GM21619 (cell line): ENCODE results near the gene RPS27A.
"Not testable (repeated sequence)": the region's sequence is repeated elsewhere in the genome, so short reads cannot be mapped to it uniquely, and the experiment has no call there.

Source experiments
- ATAC-seq: cut with Tn5 transposase; IDR thresholded peaks from one replicate; pipeline ENCODE4 v1.9.1; 2021; ENCODE audit not compliant: unreplicated experiment

The RPS27A gene

DNA sequence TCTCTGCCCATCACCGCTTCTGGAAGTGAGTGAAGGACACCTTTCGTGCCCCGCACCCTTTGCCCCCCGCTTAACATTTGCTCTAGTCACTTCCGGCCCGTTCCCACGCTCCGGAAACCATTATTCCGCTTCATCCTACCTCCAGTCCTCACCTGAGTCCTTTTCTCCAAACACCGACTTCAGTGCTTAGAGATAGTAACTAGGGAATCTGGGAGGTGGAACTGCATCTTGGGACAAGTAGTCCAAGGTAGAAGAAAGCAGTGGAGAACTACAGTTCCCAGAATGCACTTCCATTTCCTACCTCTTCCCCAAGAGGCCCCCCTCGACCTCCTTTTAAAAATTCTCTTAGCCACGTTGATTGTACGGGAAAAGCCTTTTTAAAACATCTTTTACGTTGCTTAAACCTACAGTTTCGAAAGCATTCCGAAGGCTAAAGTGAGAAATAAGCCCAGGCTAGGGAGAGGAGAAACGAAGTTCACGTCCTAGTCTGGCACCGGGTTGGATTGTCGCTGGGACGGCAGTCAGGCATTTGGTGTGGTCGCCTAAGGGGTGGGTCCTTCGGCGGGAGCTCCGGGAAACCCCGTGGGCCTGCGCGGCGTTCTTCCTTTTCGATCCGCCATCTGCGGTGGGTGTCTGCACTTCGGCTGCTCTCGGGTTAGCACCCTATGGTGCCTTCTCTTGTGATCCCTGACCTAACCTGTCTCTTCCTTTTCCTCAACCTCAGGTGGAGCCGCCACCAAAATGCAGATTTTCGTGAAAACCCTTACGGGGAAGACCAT, at the start of gene RPS27A, which contains the start of gene CLHC1:
Gene RPS27A, plus strand, starts transcription at position 605 of the 779 bp plus-strand sequence. Its CDS starts 137 bp downstream, at position 742.
Gene CLHC1, minus strand, starts transcription at position 210 of the 779 bp plus-strand sequence. CDS start 9,882 bp downstream, outside the sequence.
- peak; percentile 90 for ATAC-seq

DNA sequence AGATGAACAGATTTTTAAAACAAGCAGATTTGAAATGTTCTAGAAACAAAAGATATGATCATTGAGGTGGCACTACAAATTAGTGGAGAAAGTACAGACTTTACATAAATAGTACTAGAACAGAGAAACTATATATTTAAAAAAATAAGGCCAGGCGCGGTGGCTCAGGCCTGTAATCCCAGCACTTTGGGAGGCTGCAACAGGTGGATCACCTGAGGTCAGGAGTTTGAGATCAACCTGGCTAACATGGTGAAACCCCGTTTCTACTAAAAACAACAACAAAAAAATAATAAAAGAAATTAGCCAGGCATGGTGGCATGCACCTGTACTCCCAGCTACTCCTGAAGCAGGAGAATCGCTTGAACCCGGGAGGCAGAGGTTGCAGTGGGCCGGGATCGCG, 45.7 kb upstream of the RPS27A start:
- not testable (repeated sequence) for ATAC-seq

DNA sequence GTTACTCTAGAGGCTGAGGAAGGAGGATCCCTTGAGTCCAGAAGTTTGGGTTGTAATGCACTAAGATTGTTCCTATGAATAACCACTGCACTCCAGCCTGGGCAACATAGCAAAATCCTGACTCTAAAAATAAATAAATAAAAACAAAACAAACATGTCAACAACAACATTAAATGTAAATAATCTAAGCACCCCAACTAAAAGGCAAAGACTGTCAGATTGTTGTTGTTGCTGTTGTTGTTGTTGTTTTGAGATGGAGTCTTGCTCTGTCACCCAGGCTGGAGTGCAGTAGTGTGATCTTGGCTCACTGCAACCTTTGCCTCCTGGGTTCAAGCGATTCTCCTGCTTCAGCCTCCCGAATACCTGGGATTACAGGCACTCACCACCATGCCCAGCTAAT, 40.6 kb upstream of the RPS27A start:
- ATAC-seq, result not testable (repeated sequence)

DNA sequence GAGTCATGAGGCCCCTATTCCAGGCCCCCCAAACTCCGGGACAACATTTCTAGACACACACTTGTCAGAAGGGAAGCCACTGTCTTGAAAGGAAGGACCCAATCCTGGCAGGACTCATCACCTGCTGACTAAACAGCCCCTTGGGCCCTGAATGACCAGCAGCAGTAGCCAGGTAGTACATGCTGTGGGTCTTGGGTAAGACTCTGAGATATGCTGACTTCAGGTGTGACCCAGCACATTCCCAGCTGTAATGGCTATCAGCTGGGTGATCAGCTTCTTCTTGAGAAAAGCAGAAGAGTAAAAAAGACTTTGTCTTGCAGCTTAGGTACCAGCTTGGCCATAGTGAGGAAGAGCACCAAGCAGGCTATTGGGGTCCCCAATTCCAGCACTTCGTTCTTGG, 36.0 kb upstream of the RPS27A start:
- ATAC-seq, result no peak

DNA sequence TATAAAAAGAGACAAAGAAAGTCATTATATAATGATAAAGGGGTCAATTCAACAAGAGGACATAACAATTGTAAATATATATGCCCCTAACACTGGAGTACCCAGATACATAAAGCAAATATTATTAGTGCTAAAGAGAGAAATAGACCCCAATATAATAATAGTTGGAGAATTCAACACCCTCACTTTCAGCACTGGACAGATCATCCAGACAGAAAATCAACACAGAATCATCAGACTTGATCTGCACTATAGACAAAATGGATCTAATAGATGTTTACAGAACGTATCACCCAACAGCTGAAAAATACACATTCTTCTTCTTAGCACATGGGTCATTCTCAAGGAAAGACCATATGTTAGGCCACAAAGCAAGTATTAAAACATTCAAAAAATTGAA, 32.1 kb upstream of the RPS27A start:
- ATAC-seq, result no peak

DNA sequence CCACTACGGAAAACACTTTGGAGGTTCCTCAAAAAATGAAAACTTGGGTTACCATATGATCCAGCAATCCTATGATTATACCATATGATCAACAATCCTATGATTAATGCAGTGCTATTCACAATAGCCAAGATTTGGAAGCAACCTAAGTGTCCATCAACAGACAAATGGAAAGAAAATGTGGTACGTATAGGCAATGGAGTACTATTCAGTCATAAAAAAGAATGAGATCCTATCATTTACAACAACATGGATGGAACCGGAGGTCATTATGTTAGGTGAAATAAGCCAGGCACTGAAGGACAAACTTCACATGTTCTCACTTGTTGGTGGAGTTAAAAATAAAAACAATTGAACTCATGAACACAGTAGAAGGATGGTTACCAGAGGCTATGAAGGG, 28.0 kb upstream of the RPS27A start:
- no peak for ATAC-seq

DNA sequence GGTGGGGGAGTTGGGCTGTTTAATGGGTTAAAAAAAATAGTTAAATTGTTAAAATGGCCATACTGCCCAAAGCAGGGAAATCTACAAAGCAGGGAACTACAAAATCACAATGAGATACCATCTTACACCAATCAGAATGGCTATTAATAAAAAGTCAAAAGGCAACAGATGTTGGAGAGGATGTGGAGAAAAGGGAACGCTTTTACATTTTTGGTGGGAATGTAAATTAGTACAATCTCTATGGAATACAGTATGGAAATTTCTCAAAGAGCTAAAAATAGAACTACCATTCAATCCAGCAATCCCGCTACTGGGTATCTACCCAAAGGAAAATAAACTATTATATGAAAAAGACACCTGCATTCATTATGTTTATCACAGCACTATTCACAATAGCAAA, 27.5 kb upstream of the RPS27A start:
- ATAC-seq, result no peak

DNA sequence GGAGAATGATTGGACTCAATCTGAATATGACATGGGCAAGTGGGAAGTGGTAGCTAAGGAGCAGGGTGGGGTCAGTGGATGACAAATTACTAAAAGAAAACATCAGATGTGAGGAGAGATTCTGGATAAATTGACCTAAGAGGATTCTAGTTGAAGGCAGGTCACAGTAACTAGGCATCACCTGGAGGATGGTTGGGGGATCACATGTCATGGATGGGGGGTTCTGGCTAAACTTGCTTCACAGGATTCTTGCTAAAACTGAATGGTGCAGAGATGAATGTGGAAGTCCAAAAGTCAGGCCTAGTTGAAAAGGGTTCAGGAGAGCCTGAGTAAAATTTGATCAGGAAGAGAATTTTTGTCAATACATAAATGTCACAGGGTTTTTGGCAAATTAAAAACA, 18.7 kb upstream of the RPS27A start:
- ATAC-seq, result no peak

DNA sequence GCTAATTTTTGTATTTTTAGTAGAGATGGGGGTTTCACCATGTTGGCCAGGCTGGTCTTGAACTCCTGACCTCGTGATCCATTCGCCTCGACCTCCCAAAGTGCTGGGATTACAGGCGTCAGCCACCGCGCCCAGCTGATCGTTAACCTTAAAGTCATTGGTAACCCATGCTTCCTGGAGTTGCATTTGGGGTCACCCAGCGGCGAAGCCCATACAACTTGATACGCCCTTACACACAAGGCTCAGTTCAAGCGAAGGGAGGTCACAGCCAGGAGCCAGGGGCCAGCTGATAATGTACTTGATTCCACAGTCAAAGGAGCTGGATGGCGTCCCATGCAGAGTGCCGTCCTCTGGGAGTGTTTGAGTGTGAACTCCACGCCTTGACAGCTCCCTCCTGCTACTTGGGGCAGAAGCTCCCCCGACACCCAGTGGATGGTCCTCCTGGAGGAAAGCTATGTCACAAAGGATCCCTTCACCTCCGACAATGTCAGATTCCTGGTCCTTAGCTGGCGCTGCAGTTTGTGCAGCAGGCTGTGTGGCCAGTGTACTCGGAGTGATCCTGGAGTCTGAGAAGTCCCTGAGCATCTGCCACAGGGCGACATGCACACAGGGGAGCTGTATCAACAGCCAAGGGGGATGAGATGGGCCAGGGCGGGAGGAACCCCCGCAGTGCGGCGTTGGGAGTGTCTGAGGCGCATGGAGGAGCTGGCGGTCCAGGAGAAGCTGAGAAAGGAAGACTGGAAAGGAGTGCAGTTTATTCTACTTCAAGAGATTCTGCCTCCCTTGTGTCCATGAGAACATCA, 8.3 kb upstream of the RPS27A start:
- no peak for ATAC-seq

DNA sequence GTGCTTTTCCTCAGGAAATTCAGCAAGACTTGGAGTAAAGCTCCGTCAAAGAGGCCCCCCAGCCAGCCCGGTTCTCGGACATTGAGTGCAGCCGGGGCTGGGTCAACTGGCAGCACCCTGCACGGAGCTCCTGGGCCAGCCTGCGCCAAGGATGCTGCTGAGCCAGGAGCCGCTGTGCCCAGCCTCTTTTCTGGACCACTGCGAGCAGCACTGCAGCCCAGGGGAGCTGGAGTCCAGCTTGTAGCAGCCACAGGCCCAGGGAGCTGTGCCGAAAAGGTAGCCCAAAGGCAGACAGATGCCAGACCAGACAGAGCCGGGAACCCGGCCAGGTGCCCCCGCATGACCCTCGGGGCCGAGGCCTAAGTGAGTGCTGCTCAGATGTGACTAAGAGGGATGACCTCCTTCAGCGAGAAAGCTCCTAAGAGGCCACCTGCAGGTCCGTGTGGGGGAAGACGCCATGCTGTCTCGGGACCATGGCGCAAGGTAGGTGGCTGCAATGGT, 7.7 kb upstream of the RPS27A start:
- ATAC-seq, result no peak

DNA sequence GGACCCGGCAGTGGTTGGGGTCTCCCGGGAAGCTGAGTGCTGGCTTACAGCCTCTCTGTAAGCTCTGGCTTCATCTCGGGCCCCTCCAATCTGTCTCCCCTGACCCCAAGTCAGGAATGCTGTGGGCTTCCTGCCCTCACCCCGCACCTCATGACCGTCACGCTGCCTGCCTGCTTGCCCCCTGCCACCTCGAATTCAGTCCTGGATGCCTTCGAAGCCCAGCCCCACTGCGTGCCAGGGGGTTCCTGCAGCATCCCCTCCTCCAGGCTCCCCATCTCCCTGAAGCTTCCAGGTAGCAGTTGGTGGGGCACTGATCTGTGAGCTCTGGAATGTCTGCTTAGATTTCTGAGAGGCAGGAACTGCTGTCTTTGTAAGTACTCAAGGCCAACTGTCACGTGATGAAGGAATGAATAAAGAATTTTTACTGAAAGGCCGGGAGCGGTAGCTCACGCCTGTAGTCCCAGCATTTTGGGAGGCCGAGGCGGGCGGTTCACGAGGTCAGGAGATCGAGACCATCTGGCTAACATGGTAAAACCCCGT, 6.9 kb upstream of the RPS27A start:
- no peak for ATAC-seq

DNA sequence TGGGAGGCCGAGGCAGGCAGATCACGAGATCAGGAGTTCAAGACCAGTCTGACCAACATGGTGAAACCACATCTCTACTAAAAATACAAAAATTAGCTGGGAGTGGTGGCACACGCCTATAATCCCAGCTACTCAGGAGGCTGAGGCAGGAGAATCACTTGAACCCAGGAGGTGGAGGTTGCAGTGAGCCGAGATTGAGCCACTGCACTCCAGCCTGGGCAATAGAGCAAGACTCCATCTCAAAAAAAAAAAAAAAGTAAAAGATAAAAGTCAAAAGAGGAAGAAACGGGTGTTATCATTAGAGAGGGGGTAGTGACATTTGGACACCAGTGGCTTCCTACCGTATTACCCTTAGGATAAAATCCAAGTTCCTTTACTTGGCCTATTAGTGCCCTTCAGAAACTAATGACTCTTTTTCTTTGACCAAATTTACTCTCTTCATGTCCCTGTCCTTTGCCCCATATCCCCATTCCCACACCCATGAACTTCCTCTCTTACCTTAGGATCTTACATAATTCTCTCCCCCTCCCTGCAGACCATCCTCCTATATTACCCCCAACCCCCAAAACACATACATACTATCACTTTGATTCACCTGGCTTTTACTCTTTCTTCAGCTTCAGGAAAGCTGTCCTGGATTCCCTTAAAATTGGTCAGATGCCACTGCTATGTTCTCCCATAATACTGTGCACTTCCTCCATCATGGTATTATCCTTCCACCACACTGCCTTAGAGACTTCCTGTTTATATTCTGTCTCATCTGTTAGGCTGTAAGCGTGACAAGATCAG, 4.9 kb upstream of the RPS27A start:
- ATAC-seq, result not testable (repeated sequence)

DNA sequence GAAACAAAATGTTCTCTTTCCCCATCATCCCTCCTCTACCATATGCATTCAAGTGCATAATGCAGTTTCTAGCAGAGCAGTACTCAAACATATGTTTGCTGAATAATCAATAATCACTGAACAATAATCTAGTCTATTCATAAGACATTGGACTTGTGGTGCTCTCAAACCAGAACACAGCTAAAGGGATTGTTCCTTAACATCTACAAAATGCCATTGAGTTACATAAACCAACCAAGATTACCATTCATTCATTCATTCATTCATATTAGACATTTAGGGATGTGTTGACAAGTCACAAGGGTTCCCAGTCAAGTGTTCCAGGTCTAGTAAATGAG, 4.3 kb upstream of the RPS27A start:
- ATAC-seq, result no peak

DNA sequence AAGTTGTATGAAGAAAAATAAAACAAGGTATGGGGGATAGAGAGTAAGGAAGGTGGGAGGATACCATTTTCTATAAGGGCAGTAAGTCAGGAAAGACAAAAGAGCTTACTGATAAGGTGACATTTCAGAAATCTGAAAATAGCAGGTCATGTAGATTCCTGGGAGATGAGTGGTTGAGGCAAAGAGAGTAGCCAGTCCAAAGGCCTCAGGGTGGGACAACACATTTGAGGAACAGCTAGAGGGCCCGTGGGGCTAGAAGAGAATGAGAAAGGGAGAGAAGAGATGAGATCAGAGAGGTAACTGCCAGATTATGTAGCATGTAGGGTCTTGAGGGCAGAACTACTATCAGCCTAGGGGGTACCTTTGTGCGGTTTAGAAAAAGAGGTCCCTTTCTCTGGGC, 3.3 kb upstream of the RPS27A start:
- no peak for ATAC-seq

DNA sequence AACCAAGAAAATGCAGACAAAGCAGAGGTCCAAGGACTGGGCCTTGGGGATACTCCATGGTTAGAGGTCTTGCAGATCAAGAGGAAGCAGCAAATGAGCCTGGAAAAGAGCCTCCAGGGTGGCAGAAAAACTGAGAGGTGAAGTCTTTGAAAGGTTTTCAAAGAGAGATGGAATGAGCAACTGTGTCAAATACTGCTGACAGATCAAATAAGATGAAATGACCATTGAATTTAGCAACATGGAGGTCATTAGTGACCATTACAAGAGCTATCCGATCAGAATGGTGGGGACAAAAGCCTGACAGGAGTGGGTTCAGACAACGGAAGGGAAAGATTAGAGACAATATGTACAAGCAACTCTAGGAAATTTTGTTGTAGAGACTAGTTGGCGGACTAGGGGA, 1.9 kb upstream of the RPS27A start:
- no peak for ATAC-seq

DNA sequence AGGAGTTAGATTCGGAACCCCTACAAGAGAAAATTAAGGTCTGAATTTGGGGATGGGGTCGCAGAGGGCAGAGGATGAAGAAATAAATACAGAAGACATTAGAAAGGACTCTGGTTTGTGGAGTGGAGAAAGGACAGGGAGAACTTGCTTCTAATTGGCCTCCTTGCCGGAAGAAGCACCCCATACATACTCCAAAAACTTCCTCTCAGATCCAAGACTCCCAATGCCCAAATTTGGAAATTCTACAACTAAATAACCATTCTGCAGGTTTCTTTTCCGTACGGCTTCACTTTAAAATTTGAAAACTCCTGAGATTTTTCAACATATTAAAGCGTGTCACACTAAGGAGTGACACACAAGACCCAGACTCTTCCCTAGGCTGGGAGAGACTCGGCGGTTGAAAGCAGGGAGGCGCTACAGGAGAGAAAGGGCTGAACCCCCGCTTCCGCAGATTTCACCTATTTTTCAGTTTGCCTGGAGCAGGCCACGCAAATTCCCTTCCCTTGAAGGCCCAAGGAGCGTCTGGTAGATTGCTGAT, 873 bp upstream of the RPS27A start:
- no peak for ATAC-seq

DNA sequence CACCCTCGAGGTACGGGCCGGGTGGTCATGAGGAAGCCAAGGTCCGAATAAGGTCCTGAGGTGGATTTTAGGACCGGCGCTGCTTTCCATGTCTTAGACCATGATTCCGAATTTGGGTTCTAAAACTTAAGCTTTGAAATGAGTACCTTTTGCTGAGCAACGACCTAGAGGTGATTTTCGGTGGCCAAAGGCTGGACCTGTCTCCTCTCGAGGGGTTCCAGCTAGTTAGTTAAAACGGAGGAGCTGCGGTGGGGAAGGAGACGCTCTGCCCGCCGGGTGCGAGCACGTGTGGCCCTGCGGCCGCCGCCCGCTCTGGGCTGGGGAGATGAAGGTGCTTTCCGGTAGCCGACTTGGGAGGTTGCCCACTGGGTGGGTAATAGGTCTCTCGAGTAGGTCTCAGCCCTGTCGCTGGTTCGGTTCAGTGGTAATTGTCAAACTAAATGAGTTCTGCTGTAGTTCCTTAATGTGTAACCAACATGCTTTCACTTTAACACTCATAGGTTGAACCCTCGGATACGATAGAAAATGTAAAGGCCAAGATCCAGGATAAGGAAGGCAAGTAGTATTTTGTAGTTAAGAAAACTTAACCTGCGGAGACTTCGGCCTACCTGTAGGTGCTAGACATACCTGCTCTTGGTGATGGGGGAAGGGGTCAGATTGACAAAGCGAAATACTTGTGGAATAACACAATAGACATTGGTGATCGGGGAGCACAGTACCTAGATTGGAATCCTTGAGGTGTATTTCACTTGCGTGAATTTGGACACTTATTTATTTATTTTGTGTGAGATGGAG, 572 bp downstream of the RPS27A start:
- ATAC-seq, result no peak

DNA sequence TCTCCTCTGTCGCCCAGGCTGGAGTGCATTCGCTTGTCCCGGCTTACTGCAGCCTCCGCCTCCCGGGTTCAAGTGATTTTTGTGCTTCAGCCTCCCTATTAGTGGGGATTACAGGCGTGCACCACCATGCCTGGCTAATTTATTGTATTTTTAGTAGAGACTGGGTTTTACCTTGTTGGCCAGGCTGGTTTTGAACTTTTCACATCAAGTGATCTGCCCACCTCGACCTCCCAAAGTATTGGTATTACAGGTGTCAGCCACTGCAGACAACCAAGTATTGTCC, 1.1 kb downstream of the RPS27A start:
- no peak for ATAC-seq

DNA sequence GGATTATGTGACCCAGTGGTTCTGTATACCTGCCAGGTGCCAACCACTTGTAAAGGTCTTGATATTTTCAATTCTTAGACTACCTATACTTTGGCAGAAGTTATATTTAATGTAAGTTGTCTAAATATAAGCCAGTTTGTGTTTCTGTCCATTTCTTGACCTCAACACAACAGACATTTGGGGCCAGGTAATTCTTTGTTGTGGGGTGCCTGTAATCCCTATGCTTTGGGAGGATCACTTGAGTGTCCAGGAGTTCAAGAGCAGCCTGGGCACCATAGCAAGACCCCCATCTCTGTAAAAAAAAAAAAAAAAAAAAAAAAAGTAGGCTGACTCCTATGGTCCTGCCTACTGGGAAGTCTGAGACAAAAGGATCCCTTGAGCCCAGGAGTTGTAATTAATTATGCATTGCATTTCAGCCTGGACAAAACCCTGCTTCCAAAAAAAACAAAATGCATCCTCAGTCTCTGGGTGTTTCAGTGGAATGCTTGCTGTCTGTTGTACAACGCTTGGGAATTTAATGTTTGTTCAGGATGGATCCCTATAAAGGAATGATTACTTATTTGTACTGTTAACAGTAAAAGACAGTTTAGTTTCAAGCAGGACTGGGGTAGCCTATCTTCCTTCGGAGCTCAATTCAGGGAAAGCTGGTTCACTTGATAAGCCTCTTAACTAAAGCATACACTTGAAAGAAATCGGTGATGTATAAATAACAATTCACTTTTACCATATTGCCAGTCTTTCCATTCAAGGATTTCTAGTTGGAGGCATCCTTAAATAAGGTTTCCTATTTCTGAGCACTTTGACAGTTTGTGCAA, 3.4 kb downstream of the RPS27A start:
- ATAC-seq, result no peak
